Occipital lobe (tissue), 2 donors: ENCODE measurements around the gene ZRANB2. TPM values are rescaled to one million over a fixed set of nuclear protein-coding genes. Genes with fewer than 3 reads are reported as not detected.

Source experiments
- DNase-seq: peaks from one replicate; lab custom pipeline; 2025; lab: John Stamatoyannopoulos, UW
- total RNA-seq: library from RNA; depleted of rRNA; stranded (reverse); fragments of >200 nt; gene quantifications from one replicate; pipeline ENCODE4 v1.2.3, GENCODE V29; 2014

The ZRANB2 gene, protein sequence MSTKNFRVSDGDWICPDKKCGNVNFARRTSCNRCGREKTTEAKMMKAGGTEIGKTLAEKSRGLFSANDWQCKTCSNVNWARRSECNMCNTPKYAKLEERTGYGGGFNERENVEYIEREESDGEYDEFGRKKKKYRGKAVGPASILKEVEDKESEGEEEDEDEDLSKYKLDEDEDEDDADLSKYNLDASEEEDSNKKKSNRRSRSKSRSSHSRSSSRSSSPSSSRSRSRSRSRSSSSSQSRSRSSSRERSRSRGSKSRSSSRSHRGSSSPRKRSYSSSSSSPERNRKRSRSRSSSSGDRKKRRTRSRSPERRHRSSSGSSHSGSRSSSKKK
- total RNA-seq: 103 TPM

DNA sequence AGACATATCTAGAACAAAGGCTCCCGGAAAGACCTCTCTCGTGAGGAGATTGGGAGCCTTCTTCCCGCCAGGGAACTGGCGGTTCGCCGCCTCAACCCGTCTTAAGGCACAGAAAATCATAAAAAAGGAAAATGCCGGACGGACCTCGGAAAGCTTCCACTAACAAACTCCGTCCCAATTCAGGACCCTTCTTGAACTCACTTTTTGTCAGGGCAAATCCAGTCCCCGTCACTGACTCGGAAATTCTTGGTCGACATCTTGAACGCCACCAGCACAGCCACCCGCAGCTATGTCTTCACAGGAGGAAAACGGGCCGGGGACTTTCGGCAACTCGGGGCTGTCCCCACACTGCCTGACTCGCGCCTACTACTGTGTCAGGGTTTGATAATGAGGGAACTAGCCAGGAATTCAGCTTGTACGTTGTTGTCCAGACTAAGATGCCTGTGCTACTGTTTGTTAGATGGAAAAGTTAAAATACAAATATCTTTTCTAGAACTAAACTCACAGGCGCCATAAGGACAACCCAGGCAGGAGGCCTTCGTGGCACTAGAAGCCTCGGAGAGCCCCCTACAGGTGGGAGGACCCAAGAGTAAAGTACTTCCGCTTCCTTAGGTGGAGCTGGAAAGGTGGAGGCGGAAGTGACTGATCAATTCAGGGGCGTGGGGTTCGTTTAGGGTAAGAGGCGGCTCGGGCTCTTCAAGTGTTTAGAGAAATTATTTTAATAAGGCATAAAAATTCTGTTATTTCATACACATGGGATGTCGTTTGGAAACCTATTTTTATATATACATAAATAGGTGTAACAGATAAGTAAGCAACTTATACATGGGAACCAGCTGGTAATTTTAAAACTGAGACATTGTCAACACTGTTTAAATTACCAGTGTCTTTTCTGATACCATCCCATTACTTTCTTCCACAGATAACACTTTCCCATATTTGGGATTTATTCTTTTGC is at the start of gene ZRANB2:
ZRANB2 (minus strand) TSS at position 297 of the 958 bp plus-strand sequence; CDS start at position 257, 40 bp downstream.
- peak; percentile 80 for DNase-seq

GRCh38 chr1:71128060-71128459 is 47.2 kb upstream of the ZRANB2 start:
- DNase-seq: no peak

DNA sequence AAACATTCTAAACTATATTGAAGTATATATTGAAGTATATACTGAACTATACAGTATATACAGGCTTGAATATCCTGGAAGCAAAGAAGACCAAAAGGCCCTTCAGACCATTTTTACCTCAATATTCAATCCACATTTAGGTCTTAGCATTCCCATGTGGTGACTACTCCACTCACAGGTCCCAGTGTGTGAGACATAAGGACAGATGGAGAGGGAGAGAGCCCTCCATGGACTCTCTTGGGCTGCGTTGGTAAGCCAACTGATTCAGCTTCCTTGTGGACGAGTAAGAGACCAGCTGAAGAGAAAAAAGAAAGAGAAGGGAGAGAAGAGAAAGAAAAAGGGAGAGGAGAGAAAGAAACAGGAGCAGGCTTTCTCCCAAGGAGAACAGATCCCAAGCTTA is 37.3 kb upstream of the ZRANB2 start:
- no peak for DNase-seq

GRCh38 chr1:71116729-71117128 is 35.9 kb upstream of the ZRANB2 start:
- no peak for DNase-seq

DNA sequence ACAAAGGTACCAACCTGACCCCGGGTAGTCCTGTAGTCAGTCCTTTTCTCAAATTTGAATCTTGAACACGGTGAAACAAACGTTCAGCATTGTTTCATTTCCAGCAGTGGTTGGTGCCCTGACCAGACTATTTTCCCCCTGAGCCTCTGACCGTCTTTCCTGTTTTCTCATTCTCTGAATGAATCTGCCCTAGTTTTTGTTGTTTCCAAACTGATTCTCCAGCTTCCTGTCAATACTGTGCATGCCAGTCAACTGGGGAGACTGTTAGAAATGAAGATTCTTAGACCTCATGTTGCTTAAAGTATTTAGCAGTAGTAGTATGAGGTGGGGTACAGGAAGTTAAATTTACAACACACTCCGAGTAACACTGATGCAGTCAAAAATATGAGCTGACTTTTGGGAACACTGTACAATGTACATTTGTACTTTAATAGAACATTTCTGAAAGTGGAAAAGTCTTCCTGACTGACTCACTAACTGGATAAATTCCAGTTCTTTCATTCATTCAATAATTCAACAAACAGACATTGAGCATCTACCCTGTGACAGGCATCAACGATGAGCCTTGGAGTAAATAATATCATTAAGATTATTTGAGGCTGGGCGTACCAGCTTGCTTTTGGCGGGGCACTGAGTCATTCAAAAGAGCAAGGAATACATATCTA is 26.0 kb upstream of the ZRANB2 start:
- DNase-seq: no peak

GRCh38 chr1:71104417-71104816 is 23.6 kb upstream of the ZRANB2 start:
- no peak for DNase-seq

GRCh38 chr1:71101839-71102376 is 21.1 kb upstream of the ZRANB2 start:
- no peak for DNase-seq

- DNase-seq: no peak
Measured at GRCh38 chr1:71097428-71097827, 16.6 kb upstream of the ZRANB2 start.

DNA sequence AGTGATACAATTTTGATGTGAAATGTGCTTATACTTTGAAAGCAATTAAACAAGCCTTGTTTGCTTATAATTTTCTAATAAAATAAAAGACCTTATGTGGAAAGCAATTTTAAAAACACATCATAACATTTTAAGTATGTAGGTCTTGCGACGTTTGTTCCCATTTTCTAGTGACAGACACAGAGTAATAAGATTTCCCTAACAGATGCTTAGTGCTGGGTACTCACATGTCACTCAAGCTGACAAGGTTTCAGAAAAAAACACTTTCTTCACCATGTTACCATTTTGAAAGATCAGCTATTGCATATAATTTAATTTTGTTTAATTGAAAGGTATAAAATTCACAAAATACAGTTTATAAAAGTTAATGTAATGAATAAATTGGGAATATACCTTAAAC is 14.1 kb upstream of the ZRANB2 start:
- no peak for DNase-seq

GRCh38 chr1:71093938-71094337 is 13.1 kb upstream of the ZRANB2 start:
- DNase-seq: no peak

DNA sequence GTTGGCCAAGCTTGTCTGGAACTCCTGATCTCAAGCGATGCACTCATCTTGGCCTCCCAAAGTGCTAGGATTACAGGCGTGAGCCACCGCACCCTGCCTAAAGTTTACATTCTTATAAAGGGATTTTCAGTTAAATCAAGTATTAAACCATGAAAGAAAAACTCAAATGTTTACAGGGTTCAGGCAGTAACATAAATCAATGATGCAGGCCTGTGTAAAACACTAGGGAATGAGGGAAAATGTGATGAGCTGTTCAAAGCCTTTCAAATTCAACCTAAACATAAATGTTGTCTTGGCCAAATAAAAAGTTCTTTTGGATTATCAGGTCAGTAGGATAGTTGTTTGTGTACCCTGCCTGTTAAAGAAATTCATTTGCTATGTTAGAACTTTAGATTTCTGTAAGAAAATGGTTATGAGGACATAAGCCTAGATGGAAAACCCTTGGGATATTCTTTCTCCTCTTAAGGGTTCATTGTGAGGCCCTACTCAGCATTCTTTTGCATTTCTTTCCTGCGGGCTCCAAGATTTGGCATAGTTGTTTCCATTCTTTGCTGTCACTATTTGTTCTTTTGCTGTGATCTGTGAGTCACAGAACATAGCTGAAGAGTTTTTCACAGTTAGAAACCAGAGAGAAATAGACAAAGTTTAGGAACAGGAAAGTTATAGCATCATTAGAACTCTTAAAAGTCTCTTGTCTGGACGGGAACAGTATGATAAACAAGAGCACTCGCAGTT is 8.9 kb upstream of the ZRANB2 start:
- DNase-seq: no peak

- no peak for DNase-seq
Measured at GRCh38 chr1:71088645-71089287, 7.9 kb upstream of the ZRANB2 start.

DNA sequence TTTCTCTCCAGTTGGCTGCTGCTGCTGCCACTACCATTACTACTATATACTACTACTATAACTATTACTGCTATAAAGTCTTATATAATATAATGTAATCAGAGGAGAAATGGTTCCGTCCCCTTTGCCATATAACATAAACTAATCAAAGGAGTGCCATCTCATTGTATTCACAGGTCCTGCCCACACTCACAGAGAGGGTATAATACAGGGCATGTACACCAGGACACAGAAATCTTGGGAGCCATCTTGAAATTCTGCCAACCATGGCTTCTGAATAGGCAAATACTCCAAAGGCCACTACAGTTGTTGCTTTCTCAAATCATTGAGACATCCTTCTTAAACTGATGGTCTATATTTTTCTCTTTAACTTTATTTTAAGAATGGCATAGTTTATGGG is 6.9 kb upstream of the ZRANB2 start:
- no peak for DNase-seq

DNA sequence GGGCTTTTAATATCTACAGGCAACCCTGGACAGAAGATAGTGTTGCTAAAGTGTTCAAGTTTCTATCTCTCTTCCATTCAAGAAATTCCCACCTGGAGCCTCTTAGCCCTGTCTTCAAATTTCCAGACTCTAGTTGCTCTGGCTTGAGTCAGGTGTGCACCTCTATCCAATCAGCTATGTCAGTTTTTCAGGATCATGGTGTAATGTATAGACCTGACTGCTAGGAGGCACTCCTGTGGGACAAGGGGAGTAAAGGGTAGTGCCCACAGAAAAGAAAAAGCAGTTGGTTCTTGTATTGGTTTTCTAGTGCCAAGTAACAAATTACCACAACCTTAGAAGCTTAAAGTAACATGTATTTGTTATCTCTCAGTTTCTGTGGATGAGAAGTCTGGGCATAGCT is 6.2 kb upstream of the ZRANB2 start:
- no peak for DNase-seq

DNA sequence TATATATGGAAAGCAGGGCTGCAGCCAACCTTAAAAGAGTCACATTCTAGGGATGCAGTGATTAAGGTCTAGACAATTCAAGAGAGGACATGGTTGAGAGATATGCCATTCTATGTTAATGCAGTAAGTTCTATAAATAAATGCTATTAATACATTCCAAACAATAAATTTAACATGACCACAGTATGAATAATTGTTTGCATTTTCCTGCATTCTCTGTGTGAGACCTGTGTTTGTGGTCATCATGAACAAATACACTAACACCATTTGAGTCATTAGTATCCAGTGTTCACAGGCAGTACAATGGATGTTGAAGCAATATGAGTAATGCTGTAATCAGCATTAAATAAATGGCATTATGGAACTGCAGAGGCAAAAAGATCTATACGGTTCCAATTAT is 5.5 kb upstream of the ZRANB2 start:
- no peak for DNase-seq

DNA sequence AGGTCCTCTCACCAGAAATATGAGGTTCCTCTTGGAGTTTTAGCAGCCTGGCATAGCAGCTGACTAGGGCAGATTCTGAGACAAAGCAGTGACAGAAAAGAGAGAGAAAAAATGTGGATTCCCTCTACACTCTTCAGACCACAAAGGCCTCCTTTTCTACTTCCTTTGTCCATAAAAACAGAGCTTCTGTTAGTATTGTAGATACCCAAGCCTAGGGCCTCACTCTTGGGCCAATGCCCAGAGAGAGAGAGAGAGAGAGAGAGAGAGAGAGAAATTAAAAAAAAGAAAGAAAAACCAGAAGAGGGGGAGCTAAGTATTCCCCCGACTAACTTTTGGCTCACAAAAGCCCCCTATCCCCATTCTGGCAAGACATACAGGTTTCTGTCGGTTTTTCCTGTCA is 2.4 kb upstream of the ZRANB2 start:
- DNase-seq: no peak

DNA sequence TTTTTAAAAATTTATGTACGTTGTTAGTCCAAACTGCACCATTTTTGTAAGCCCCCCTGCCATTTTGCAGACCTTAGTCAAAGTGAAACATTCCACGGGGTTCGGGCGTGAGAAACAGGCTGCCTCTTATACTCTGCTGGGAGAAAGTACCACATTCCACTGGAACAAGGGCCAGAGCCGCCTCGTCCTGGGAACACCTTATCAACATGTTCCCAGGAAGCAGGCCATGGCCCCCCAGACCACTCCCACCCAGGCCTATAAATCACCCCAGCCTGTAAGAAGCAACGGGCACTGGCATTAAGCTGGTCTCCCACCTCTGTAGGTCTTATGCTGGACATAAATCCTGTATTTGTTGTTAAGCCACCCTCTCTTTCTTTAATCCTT is 854 bp upstream of the ZRANB2 start:
- no peak for DNase-seq

DNA sequence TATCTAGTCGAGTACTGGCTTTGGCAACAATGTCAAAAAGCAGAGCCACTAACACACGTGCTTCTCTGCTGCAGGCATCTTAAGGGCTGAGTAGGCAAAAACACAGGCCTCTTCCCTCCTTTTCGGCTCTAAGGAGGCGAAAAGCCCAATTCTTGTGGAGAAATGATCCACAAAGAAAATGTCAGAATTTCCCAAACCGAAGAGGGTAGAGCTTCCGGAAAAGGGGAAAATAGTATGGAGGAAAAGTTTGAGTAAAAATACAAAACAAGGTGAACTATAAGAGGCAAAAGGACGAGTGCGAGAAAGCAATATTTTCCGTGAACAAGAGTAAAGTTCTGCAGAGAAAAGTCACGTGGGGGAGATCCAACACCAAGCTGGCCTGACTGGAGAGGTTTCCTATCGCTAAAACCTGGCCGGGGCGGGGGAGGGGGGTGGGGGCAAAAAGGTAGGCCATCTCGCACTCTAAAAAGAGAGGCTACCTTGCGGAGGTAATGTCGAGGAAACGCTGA is 551 bp downstream of the ZRANB2 start:
- DNase-seq: no peak

DNA sequence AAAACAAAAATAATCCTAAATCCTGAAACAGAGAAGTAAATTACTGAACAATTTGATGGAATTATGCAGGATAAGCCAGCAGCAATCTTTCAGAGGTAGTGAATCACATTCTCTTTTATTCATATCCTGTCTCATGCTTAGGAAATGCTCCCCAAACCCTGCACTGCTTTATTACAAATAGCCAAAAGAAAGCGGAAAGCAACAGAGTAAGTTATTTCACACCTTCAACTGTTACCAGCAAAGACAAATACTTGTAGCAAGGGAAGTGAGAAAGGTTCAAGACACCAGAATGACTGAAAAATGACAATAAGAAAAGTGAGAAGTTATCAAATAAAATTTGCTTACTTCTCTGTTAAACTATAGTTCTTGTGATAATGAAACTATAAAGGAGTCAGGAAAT is 6.2 kb downstream of the ZRANB2 start:
- DNase-seq: no peak

DNA sequence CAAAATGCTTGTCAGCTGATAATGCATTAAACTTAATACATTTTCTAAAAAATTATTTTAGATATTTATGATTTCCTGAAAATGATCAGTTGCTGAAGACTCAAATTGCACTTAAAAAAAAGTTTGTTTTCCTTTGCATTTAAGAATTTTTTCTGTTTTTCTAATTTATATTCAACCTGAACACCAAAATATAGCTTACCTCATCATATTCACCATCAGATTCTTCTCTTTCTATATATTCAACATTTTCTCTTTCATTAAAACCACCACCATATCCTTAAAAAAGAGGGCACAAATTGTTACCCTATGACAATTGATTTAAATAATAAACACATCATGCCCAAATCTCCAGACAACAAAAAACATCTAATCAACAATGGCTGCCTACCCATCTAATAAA is 8.6 kb downstream of the ZRANB2 start:
- DNase-seq: no peak
